ENCODE data around the gene TRMT44.
"Not testable (repeated sequence)": the region's sequence is repeated elsewhere in the genome, so short reads cannot be mapped to it uniquely, and the experiment has no call there.

The TRMT44 gene

GRCh38 chr4:8513080-8513479, 72.5 kb downstream of the TRMT44 start:
- not testable (repeated sequence) for H3K4me3 ChIP-seq (ENCODE audit: low read depth, low read length); H2AK5ac ChIP-seq (ENCODE audit: low read length); H4K91ac ChIP-seq (ENCODE audit: low read depth, low read length)

GRCh38 chr4:8513931-8514330, 73.4 kb downstream of the TRMT44 start:
- Histone ChIP-seq H3K27me3 (ENCODE audit: insufficient read depth, low read length) (no peaks in the 10 kb centered on the region), H3K9ac (ENCODE audit: low read length) (no peak overlapping the region), H3K79me1 (ENCODE audit: low read length) (no peaks in the 10 kb centered on the region), H3K4me3 (ENCODE audit: low read depth, low read length) (peak overlapping the region; percentile 49), H4K12ac (ENCODE audit: low read depth, low read length) (no peak overlapping the region), H3K18ac (ENCODE audit: low read length) (no peak overlapping the region), H2BK120ac (ENCODE audit: insufficient read depth, low read length, poor library complexity) (no peak overlapping the region), H2BK12ac (ENCODE audit: low read length) (no peak overlapping the region), H3K9me3 (ENCODE audit: insufficient read depth, low read depth, low read length) (peaks cover 6% of the 10 kb centered on the region), H3K27ac (ENCODE audit: low read depth, low read length) (no peak overlapping the region), H3K4ac (ENCODE audit: low read depth, low read length) (no peak overlapping the region), H3K23ac (ENCODE audit: low read length) (no peak overlapping the region), H2AK5ac (ENCODE audit: low read length) (no peak overlapping the region), H3K4me1 (ENCODE audit: control insufficient read depth in 1 of 2, insufficient read depth in 2 of 2, low read length in 2 of 2) (no peaks in the 10 kb centered on the region), H4K8ac (ENCODE audit: low read depth, low read length) (no peak overlapping the region), H3K36me3 (ENCODE audit: control insufficient read depth in 1 of 2, insufficient read depth in 2 of 2, low read length in 2 of 2) (no peaks in the 10 kb centered on the region), H2BK5ac (ENCODE audit: low read depth, low read length, poor library complexity) (no peak overlapping the region), H2AFZ (ENCODE audit: insufficient read depth, low read length, poor library complexity) (no peak overlapping the region), H3K4me2 (ENCODE audit: low read length) (no peak overlapping the region), H3K79me2 (ENCODE audit: control insufficient read depth, insufficient read depth, low read length, poor library complexity) (no peaks in the 10 kb centered on the region), H4K91ac (ENCODE audit: low read depth, low read length) (no peak overlapping the region), H3K14ac (ENCODE audit: low read length) (no peak overlapping the region)
- no CpG with 5 or more reads among the region's 8 CpGs for WGBS (ENCODE audit: extremely low coverage, insufficient coverage, insufficient read length)
- no peak for DNase-seq

More at GRCh38 chr4:8513080-8513479, 72.5 kb downstream of the TRMT44 start:
- not testable (repeated sequence) for H3K36me3 ChIP-seq (ENCODE audit: control insufficient read depth in 1 of 2, insufficient read depth in 2 of 2, low read length in 2 of 2); H3K79me1 ChIP-seq (ENCODE audit: low read length); H3K18ac ChIP-seq (ENCODE audit: low read length); H4K12ac ChIP-seq (ENCODE audit: low read depth, low read length); H2BK120ac ChIP-seq (ENCODE audit: insufficient read depth, low read length, poor library complexity); H4K8ac ChIP-seq (ENCODE audit: low read depth, low read length); H3K27ac ChIP-seq (ENCODE audit: low read depth, low read length); H2AFZ ChIP-seq (ENCODE audit: insufficient read depth, low read length, poor library complexity); H3K9ac ChIP-seq (ENCODE audit: low read length); H3K4me2 ChIP-seq (ENCODE audit: low read length); H3K23ac ChIP-seq (ENCODE audit: low read length); H2BK5ac ChIP-seq (ENCODE audit: low read depth, low read length, poor library complexity); H3K14ac ChIP-seq (ENCODE audit: low read length); H3K9me3 ChIP-seq (ENCODE audit: insufficient read depth, low read depth, low read length); H3K27me3 ChIP-seq (ENCODE audit: insufficient read depth, low read length); H3K79me2 ChIP-seq (ENCODE audit: control insufficient read depth, insufficient read depth, low read length, poor library complexity); H3K4ac ChIP-seq (ENCODE audit: low read depth, low read length); H3K4me1 ChIP-seq (ENCODE audit: control insufficient read depth in 1 of 2, insufficient read depth in 2 of 2, low read length in 2 of 2); H2BK12ac ChIP-seq (ENCODE audit: low read length); DNase-seq
- WGBS (ENCODE audit: extremely low coverage, insufficient coverage, insufficient read length) = no CpG with 5 or more reads among the region's 4 CpGs

GRCh38 chr4:8514391-8514790, 73.8 kb downstream of the TRMT44 start:
- WGBS (ENCODE audit: extremely low coverage, insufficient coverage, insufficient read length) = no CpG with 5 or more reads among the region's 10 CpGs

GRCh38 chr4:8515316-8516060, 74.9 kb downstream of the TRMT44 start:
- Histone ChIP-seq H3K27me3 (ENCODE audit: insufficient read depth, low read length) (no peaks in the 10 kb centered on the region), H3K36me3 (ENCODE audit: control insufficient read depth in 1 of 2, insufficient read depth in 2 of 2, low read length in 2 of 2) (no peaks in the 10 kb centered on the region), H3K27ac (ENCODE audit: low read depth, low read length) (no peak overlapping the region)

More at GRCh38 chr4:8514391-8514790, 73.8 kb downstream of the TRMT44 start:
- H4K8ac ChIP-seq (ENCODE audit: low read depth, low read length) = no peak overlapping the region
- H3K79me1 ChIP-seq (ENCODE audit: low read length) = no peaks in the 10 kb centered on the region
- H3K36me3 ChIP-seq (ENCODE audit: control insufficient read depth in 1 of 2, insufficient read depth in 2 of 2, low read length in 2 of 2) = no peaks in the 10 kb centered on the region
- H2AK5ac ChIP-seq (ENCODE audit: low read length) = no peak overlapping the region
- H3K23ac ChIP-seq (ENCODE audit: low read length) = no peak overlapping the region
- no peak overlapping the region for H3K18ac ChIP-seq (ENCODE audit: low read length)
- H2BK5ac ChIP-seq (ENCODE audit: low read depth, low read length, poor library complexity) = no peak overlapping the region
- H4K12ac ChIP-seq (ENCODE audit: low read depth, low read length) = no peak overlapping the region
- H3K4me2 ChIP-seq (ENCODE audit: low read length) = no peak overlapping the region
- no peaks in the 10 kb centered on the region for H3K79me2 ChIP-seq (ENCODE audit: control insufficient read depth, insufficient read depth, low read length, poor library complexity)
- H2BK12ac ChIP-seq (ENCODE audit: low read length) = no peak overlapping the region
- no peak overlapping the region for H3K4ac ChIP-seq (ENCODE audit: low read depth, low read length)
- H3K27me3 ChIP-seq (ENCODE audit: insufficient read depth, low read length) = no peaks in the 10 kb centered on the region
- no peak overlapping the region for H2AFZ ChIP-seq (ENCODE audit: insufficient read depth, low read length, poor library complexity)
- peak; percentile 41 to 52 for DNase-seq
- H3K4me1 ChIP-seq (ENCODE audit: control insufficient read depth in 1 of 2, insufficient read depth in 2 of 2, low read length in 2 of 2) = no peaks in the 10 kb centered on the region
- no peak overlapping the region for H3K4me3 ChIP-seq (ENCODE audit: low read depth, low read length)
- no peak overlapping the region for H3K14ac ChIP-seq (ENCODE audit: low read length)
- no peak overlapping the region for H3K27ac ChIP-seq (ENCODE audit: low read depth, low read length)
- no peak overlapping the region for H2BK120ac ChIP-seq (ENCODE audit: insufficient read depth, low read length, poor library complexity)
- H3K9ac ChIP-seq (ENCODE audit: low read length) = no peak overlapping the region
- H4K91ac ChIP-seq (ENCODE audit: low read depth, low read length) = no peak overlapping the region
- H3K9me3 ChIP-seq (ENCODE audit: insufficient read depth, low read depth, low read length) = peaks cover 6% of the 10 kb centered on the region

More at GRCh38 chr4:8515316-8516060, 74.9 kb downstream of the TRMT44 start:
- H2BK12ac ChIP-seq (ENCODE audit: low read length) = no peak overlapping the region
- H3K4me2 ChIP-seq (ENCODE audit: low read length) = no peak overlapping the region
- no CpG with 5 or more reads among the region's 18 CpGs for WGBS (ENCODE audit: extremely low coverage, insufficient coverage, insufficient read length)
- H2BK5ac ChIP-seq (ENCODE audit: low read depth, low read length, poor library complexity) = no peak overlapping the region
- DNase-seq = peak; percentile 92 to 96
- H3K4me3 ChIP-seq (ENCODE audit: low read depth, low read length) = no peak overlapping the region
- H3K9ac ChIP-seq (ENCODE audit: low read length) = no peak overlapping the region
- H4K12ac ChIP-seq (ENCODE audit: low read depth, low read length) = no peak overlapping the region
- H4K91ac ChIP-seq (ENCODE audit: low read depth, low read length) = no peak overlapping the region
- no peaks in the 10 kb centered on the region for H3K79me2 ChIP-seq (ENCODE audit: control insufficient read depth, insufficient read depth, low read length, poor library complexity)
- H3K18ac ChIP-seq (ENCODE audit: low read length) = no peak overlapping the region
- no peak overlapping the region for H2BK120ac ChIP-seq (ENCODE audit: insufficient read depth, low read length, poor library complexity)
- no peak overlapping the region for H3K4ac ChIP-seq (ENCODE audit: low read depth, low read length)
- H2AK5ac ChIP-seq (ENCODE audit: low read length) = no peak overlapping the region
- no peak overlapping the region for H3K14ac ChIP-seq (ENCODE audit: low read length)
- peaks cover 10% of the 10 kb centered on the region for H3K9me3 ChIP-seq (ENCODE audit: insufficient read depth, low read depth, low read length)
- no peaks in the 10 kb centered on the region for H3K79me1 ChIP-seq (ENCODE audit: low read length)
- no peaks in the 10 kb centered on the region for H3K4me1 ChIP-seq (ENCODE audit: control insufficient read depth in 1 of 2, insufficient read depth in 2 of 2, low read length in 2 of 2)
- no peak overlapping the region for H3K23ac ChIP-seq (ENCODE audit: low read length)
- H2AFZ ChIP-seq (ENCODE audit: insufficient read depth, low read length, poor library complexity) = no peak overlapping the region
- H4K8ac ChIP-seq (ENCODE audit: low read depth, low read length) = no peak overlapping the region

Data from trophoblast cell (in vitro differentiated cells and primary cell).